ENCODE results near the gene UTF1.

The UTF1 gene

GRCh38 chr10:133279326-133280226 lies 49.6 kb downstream of the UTF1 start:
- no peak for DNase-seq

- DNase-seq, result no peak
Measured at GRCh38 chr10:133280391-133281059, 50.5 kb downstream of the UTF1 start.

DNA sequence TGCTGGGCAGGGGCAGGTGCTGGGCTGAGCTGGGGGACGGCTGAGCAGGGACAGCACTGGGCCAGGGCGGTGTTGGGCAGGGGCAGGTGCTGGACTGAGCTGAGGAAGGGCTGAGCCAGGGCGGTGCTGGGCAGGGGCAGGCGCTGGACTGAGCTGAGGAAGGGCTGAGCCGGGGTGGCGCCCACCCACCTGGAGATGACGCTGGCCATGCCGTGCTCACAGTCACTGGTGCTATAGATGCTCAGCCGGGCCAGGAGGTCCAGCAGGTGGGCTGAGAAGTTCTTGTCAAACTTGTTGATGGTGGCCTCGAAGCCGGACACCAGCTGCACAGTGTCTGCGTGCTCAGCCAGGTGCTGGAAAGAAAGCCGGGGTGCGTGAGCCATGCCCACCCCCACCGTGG lies 51.1 kb downstream of the UTF1 start:
- DNase-seq, result no peak
